NOMO-1 treated with DMSO at 0.1 percent for 48 hours (cell line): ENCODE measurements around the gene SERINC5.
"Not testable (repeated sequence)": the region's sequence is repeated elsewhere in the genome, so short reads cannot be mapped to it uniquely, and the experiment has no call there.

ENCODE experiments used
- DNase-seq: peaks from one replicate; lab custom pipeline; 2025; ENCODE audit not compliant: unreplicated experiment; lab: John Stamatoyannopoulos, UW

SERINC5 gene

GRCh38 chr5:80174790-80175189 lies 81.1 kb downstream of the SERINC5 start:
- no peak for DNase-seq

DNA sequence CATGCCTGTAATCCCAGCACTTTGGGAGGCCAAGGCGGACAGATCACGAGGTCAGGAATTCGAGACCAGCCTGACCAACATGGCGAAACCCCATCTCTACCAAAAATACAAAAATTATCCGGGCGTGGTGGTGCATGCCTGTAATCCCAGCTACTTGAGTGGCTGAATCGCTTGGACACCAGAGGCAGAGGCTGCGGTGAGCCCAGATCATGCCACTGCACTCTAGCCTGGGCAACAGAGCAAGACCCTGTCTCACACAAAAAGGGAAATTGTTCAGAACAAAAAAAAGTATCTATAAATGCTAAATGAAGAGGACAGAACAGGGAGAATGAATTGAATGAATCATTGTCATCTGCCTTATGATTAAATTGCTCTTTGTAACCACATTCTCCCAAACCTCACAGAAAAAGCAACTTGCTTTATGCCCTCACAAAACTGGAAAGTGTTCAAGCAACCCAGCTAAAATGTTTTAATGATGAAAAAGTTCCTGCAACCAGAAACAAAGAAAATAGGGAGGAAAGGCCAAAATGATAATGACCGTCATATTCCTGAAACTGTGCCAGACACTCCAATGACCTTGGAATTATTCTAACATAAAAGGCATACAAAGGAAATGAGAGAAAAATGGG lies 83.7 kb downstream of the SERINC5 start:
- DNase-seq: no peak

DNA sequence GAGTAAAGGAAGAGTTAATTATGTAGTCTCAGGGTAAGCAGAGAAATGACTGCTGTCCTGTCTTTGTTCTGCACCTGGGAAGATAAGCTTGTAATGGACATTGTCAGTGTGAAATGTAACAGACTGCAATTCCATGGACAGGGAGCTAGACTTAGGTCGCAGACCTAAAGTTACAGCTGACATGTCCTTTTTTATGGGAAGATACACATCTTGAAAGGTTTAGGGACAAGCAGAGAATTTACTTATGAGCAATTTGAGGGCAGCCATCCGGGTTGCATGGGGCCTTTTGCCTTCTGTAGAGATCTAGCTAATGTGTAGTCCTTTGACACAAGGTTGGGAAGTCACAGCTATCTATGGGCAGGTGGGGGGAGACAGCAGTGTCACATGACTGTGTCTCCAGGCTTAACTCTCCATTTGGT lies 85.7 kb downstream of the SERINC5 start:
- no peak for DNase-seq

- no peak for DNase-seq
Observed at GRCh38 chr5:80168388-80169028, 87.3 kb downstream of the SERINC5 start.

DNA sequence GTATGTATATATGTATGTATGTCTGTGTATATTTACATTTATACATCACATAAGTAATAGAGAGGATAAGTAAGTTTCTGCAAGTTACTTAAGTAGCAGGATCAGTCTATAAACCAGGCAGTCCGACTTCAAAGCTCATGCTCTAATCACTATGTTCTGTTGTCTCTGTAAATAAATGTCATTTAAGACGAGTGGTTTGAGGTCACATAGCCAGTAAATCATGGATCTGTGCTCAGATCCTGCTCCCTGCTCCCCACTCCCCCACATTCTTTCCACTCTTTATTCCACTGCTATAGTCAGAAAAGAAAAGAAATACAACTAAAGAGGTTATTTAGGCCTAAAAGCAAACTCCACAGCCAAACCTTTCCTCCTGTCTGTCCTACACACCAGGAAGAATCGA lies 90.4 kb downstream of the SERINC5 start:
- no peak for DNase-seq

DNA sequence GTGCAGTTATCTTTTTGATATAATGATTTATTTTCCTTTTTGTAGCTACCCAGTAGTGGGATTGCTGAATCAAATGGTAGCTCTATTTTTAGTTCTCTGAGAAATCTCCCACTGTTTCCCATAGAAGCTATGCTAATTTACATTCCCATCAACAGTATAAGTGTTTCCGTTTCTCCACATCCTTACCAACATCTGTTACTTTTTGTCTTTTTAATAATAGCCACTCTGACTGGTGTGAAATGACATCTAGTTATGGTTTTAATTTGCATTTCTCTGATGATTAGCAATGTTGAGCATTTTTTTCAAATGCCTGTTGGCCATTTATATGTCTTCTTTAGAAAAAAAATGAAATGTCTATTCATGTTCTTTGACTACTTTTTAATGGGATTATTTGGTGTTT lies 94.7 kb downstream of the SERINC5 start:
- DNase-seq: no peak

DNA sequence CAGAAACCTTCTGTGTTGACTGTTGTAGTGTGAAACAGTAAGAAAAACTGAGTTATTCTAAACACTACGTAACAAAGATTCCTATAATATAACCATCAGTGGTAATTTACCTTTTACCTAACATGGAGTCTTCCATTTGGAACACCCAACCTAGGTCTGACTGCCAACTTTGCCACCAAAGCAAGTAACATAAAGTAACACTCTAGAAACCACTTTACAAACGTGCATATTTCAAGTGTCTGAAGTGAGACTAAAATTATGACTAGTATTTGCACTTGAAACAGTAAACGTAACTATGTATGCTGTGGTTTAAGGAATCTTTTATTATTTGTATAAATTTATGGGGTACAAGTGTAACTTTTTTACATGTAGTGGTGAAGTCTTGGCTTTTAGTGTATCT lies 95.6 kb downstream of the SERINC5 start:
- DNase-seq: no peak

- DNase-seq: no peak
Observed at GRCh38 chr5:80159133-80159815, 96.6 kb downstream of the SERINC5 start.

- DNase-seq: no peak
Observed at GRCh38 chr5:80156156-80156555, 99.7 kb downstream of the SERINC5 start.

DNA sequence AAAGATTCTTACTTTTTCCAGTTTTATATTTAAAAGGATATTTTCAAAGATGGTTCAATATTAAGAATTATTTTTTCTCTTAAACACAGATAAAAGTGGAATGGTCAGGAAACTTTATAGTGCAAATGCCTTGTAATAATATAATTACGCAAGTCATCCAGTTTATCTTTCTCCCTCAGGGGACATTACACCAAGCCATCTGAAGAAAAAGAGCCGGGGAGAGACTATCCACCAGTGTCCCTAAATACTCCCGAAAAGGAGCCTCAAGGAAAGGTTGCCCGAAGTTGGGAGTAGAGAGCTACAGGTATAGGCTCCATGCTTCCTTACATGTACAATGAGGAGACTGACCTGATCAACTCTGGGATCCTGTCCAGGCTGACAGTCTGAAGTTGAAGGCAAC lies 101.1 kb downstream of the SERINC5 start:
- no peak for DNase-seq

DNA sequence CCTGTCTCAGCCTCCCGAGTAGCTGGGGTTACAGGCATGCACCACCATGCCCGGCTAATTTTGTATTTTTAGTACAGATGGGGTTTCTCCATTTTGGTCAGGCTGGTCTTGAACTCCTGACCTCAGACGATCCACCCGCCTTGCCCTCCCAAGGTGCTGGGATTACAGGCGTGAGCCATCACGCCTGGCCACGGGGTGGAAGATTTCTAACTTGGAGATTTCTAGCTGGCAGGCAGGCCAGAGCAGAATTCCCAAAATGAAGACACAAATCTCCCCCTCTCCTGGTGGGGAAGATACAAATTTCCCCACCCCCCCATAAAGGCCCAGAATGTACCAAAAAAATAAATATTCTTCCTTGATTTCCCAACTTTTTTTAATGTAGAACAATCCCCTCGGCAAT lies 101.6 kb downstream of the SERINC5 start:
- not testable (repeated sequence) for DNase-seq

- DNase-seq: no peak
Observed at GRCh38 chr5:80153586-80154126, 102.2 kb downstream of the SERINC5 start.

- no peak for DNase-seq
Observed at GRCh38 chr5:80152778-80153177, 103.1 kb downstream of the SERINC5 start.

DNA sequence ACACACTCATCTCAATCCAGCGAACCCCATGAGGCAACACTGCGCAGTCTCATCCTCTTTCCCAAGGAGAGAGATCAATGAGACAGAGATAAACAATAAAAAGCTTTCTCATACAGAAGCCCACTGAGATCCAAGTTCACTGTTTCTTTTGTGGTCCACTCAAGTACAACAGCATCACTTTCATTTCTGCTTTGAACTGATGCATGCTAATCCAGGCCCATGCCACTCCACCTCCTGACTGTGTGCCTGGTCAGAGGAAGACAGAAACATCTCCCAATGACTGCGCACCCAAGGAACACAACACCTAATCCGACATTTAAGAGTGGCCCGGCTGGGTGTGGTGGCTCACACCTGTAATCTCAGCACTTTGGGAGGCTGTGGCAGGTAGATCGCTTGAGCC lies 104.0 kb downstream of the SERINC5 start:
- no peak for DNase-seq

DNA sequence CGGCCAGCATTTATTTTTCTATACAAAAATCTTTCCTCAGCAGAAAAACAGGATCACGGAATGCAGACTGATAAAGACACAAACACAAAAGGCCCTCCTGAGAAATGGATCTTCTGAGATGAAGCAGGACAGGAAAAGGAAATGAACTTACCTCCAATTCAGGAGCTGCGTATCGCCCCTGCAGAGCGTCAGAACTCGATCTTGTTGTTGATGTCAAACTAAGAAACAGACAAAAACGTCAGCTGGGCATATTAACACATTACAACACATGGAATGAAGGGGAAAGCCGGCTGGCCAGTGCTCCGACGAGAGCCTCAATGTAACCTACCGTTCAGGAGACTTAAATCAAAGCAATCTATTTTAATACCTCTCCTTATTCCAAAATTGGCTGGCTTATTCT lies 105.1 kb downstream of the SERINC5 start:
- no peak for DNase-seq

DNA sequence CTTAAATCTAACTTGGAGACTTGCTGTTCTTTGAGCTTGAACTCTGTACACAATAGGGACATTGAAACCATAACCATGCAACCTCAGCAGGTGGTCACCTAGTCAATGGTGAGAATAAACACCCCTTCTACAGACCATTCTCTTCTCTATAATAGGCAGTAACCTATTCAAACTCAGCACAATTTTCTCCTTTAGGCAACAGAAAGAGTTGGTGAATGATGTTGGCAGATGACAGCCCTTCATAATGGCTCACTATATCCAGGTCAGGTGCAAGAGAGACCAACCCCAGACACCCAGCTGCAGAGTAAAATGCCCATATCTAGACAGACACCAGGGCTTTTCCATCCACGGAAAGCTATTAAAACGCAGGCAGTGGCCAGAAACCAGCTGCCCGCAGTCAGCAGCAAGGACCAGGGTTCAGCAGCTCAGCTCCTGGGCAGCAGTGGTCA lies 106.7 kb downstream of the SERINC5 start:
- DNase-seq: no peak

DNA sequence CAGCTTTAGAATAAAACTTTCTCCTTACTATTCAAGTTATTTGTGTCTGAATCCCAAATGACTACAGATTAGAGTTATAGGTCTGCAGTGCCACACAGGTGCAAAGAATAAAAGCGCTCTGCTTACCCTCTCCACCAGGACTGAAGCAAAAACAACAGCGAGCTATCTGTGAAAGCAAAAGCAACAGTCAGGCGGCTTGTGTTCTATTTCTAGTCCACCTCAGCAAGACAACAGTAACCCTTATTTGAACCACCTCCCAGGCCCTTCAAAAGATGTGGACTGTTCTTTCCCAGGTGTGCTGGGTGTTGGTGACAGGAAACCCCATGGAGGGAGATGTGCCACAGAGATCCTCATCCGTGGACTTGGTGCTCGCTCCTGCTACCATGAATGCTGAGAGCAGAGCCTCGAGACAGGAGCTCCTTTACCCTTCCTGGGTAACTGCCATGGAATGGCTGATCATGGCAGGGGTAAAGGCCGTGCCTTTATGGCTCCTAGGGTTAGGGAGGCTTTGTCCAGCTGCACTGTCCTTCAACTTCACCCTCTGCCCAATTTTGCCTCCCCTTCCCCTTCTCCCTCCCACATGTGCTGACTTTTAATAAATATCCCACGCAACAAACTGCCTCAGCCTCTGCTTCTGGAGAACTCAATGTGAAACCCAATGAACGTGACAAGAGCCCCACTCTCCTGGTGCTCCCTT lies 108.6 kb downstream of the SERINC5 start:
- no peak for DNase-seq

DNA sequence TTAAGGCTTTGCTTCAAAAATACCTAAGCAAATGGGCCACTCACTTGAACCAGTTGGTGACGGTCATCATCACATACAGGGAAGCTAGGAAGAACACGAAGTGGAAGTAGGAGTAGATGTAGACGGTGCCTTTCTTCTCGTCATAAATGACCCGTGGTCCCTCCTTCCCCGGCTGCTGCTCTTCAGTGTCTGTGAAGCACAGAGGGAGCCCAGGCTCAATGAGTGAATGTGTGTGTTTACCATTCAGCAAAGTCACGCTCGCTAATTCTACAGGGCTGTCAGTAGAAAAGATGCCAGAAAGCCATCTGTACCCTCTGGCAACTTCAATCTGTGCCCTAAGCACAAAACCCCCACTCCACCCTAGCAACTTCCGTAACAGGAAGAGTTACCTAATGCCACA lies 109.8 kb downstream of the SERINC5 start:
- DNase-seq: no peak

DNA sequence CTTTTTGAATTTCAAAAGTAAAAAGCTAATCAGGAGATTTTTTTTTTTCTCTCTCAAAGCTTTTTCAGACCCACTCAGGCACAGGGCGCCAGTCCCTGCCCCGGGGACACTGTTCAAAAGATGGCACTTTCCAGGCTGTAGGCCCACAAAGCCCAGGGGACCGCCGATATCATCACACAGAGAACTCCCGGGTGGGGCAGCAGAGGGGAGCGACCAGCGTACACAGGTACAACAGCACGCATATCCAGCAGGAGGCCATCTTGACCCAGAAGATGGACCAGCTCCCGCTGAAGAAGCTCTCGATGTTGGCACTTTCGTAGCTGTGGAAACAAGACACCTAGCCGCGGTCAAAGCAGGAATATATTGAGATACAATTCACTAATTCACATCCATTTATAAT lies 112.4 kb downstream of the SERINC5 start:
- DNase-seq: no peak

- DNase-seq: no peak
Observed at GRCh38 chr5:80142996-80143395, 112.9 kb downstream of the SERINC5 start.

GRCh38 chr5:80141681-80142080 lies 114.2 kb downstream of the SERINC5 start:
- DNase-seq: no peak
